Glutamatergic neuron (in vitro differentiated cells): ENCODE measurements around the gene BRF1. TPM values are rescaled to one million over a fixed set of nuclear protein-coding genes. Genes with fewer than 3 reads are reported as not detected.

Experiments used
- DNase-seq: peaks from one replicate; pipeline ENCODE4 v3.0.0; 2022
- H3K27ac Mint-ChIP-seq: one replicate; pipeline ENCODE4 v1.8.0; 2020; ENCODE audit warnings: mild to moderate bottlenecking, mixed read lengths, inconsistent platforms; ENCODE audit not compliant: unreplicated experiment
- H3K27me3 Mint-ChIP-seq: one replicate; pipeline ENCODE4 v1.8.0; 2020; ENCODE audit warnings: mild to moderate bottlenecking, moderate library complexity, mixed read lengths, inconsistent platforms; ENCODE audit not compliant: unreplicated experiment
- H3K36me3 Mint-ChIP-seq: one replicate; pipeline ENCODE4 v1.8.0; 2020; ENCODE audit warnings: mild to moderate bottlenecking, mixed read lengths, inconsistent platforms; ENCODE audit not compliant: unreplicated experiment
- H3K4me1 Mint-ChIP-seq: one replicate; pipeline ENCODE4 v1.8.0; 2020; ENCODE audit warnings: mild to moderate bottlenecking, low read depth, mixed read lengths, inconsistent platforms; ENCODE audit not compliant: unreplicated experiment
- H3K4me3 Mint-ChIP-seq: one replicate; pipeline ENCODE4 v1.8.0; 2020; ENCODE audit warnings: mild to moderate bottlenecking, mixed read lengths, inconsistent platforms; ENCODE audit not compliant: unreplicated experiment
- H3K9me3 Mint-ChIP-seq: one replicate; pipeline ENCODE4 v1.8.0; 2020; ENCODE audit warnings: mild to moderate bottlenecking, moderate library complexity, mixed read lengths, inconsistent platforms; ENCODE audit not compliant: unreplicated experiment
- CTCF ChIP-seq: fragments of 200-600 bp; sonication (generic); IDR thresholded peaks from one replicate; pipeline ENCODE4 v1.5.0; 2021; ENCODE audit not compliant: partially characterized antibody, unreplicated experiment
- total RNA-seq: library from RNA; stranded (reverse); fragmentation: NEBNext Ultra II Directional; extraction: Animal tissue kit (Norgen Biotek cat#: 25700); gene quantifications from one replicate; pipeline ENCODE4 v1.2.1, GENCODE V29; 2021; ENCODE audit not compliant: unreplicated experiment

BRF1 gene
- total RNA-seq, 1 donor from 2014 or later, result 54.6 TPM

GRCh38 chr14:105314287-105315200 lies 13.7 kb upstream of the BRF1 start, which contains the start of gene PACS2:
PACS2 (plus strand) TSS chr14:105314748; CDS start chr14:105314919, 171 bp downstream.
- Mint-ChIP-seq H3K27me3 (peaks cover 10% of the 10 kb centered on the region), H3K9me3 (peaks cover 5% of the 10 kb centered on the region), H3K27ac (peak within 1 kb of the TSS; percentile 95), H3K4me1 (peaks cover 15% of the 10 kb centered on the region), H3K36me3 (no peaks in the 10 kb centered on the region), H3K4me3 (peak within 1 kb of the TSS; percentile 96)
- TF ChIP-seq CTCF, result no peak
- DNase-seq, result peak; percentile 78

DNA sequence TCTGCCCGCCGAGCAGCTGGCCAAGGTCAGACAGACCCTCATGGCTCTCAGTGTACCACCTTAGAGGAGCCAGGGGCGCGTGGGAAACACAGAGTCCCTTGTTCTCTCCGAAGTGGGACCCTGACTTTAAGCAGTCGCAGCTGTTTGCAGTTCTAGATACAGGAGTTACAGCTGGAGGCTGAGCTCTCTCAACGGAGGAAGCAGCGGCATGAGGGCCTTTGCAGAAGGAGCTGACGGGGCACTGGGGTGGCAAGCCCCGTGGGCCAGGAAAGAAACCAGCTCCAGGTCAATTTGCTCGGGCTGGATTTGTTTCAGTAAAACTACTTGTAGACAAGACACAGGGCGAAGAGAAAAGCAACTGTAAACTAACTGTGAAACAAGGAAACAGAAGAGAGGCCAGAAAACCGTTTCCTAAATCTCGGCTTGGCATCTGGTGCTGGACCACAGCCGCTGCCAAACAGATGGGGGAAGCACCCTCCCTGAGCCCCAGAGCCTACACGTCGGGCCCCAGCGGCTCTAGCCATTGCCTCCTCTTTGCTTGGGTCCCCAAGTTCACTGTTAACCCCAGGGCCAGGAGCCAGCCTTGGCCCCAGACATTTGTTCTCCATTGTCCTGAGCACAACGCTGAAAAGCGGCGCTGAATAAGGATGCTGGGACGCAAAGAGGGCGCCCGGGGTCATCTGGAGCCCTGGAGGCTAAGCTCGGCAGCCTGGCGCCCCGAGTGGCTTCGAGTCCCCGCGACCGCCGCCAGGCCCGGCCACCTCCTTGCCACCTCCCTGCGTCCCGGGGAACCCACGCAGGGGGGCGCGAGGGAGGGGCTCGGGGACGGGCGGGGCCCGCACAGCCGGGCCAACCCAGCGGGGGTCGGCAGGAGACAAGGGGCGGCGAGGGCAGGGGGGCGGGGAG lies 12.8 kb upstream of the BRF1 start:
- Mint-ChIP-seq H3K27me3 (peaks cover 10% of the 10 kb centered on the region), H3K9me3 (peaks cover 5% of the 10 kb centered on the region), H3K4me1 (peaks cover 15% of the 10 kb centered on the region), H3K27ac (peak overlapping the region; percentile 95), H3K4me3 (peak overlapping the region; percentile 89), H3K36me3 (no peaks in the 10 kb centered on the region)
- TF ChIP-seq CTCF, result no peak
- DNase-seq, result peak; percentile 63

- peak overlapping the region; percentile 95 for H3K27ac Mint-ChIP-seq
- peak overlapping the region; percentile 89 for H3K4me3 Mint-ChIP-seq
- H3K36me3 Mint-ChIP-seq, result no peaks in the 10 kb centered on the region
- H3K27me3 Mint-ChIP-seq, result peaks cover 10% of the 10 kb centered on the region
- peaks cover 5% of the 10 kb centered on the region for H3K9me3 Mint-ChIP-seq
- DNase-seq, result no peak
- H3K4me1 Mint-ChIP-seq, result peaks cover 15% of the 10 kb centered on the region
- TF ChIP-seq CTCF, result no peak
Measured at GRCh38 chr14:105312973-105313372, 12.2 kb upstream of the BRF1 start.

GRCh38 chr14:105311838-105312237 lies 11.0 kb upstream of the BRF1 start:
- H3K27me3 Mint-ChIP-seq, result peaks cover 10% of the 10 kb centered on the region
- no peak for DNase-seq
- no peak for TF ChIP-seq CTCF

More at GRCh38 chr14:105311838-105312237, 11.0 kb upstream of the BRF1 start:
- H3K4me1 Mint-ChIP-seq, result peaks cover 9% of the 10 kb centered on the region
- H3K4me3 Mint-ChIP-seq, result no peak overlapping the region
- no peaks in the 10 kb centered on the region for H3K36me3 Mint-ChIP-seq
- H3K27ac Mint-ChIP-seq, result no peak overlapping the region
- H3K9me3 Mint-ChIP-seq, result peaks cover 5% of the 10 kb centered on the region
